Fibroblast of gingiva (primary cell): ENCODE data around the gene CD84.
"Not testable (repeated sequence)": the region's sequence is repeated elsewhere in the genome, so short reads cannot be mapped to it uniquely, and the experiment has no call there.

Experiments
- DNase-seq: peaks from one replicate; pipeline ENCODE4 v3.0.0-alpha.2; 2011; ENCODE audit warnings: low read depth

Gene CD84

GRCh38 chr1:160579216-160579701 lies at the start of gene CD84:
CD84 (minus strand) TSS chr1:160579496; CDS start chr1:160579437, 59 bp downstream.
- DNase-seq, result no peak

- DNase-seq, result no peak
These were observed 49.5 kb upstream of the CD84 start for GRCh38 chr1:160628799-160629263.

GRCh38 chr1:160627677-160628289 lies 48.5 kb upstream of the CD84 start:
- not testable (repeated sequence) for DNase-seq

GRCh38 chr1:160626509-160627342 lies 47.4 kb upstream of the CD84 start:
- no peak for DNase-seq

- DNase-seq, result no peak
These were observed 46.6 kb upstream of the CD84 start for GRCh38 chr1:160625725-160626498.

GRCh38 chr1:160625321-160625720 lies 46.0 kb upstream of the CD84 start:
- no peak for DNase-seq

- no peak for DNase-seq
These were observed 45.2 kb upstream of the CD84 start for GRCh38 chr1:160624464-160624863.

GRCh38 chr1:160623862-160624261 lies 44.6 kb upstream of the CD84 start:
- no peak for DNase-seq

- DNase-seq, result no peak
These were observed 43.9 kb upstream of the CD84 start for GRCh38 chr1:160623227-160623633.

- no peak for DNase-seq
These were observed 43.4 kb upstream of the CD84 start for GRCh38 chr1:160622501-160623226.

GRCh38 chr1:160621633-160622413 lies 42.5 kb upstream of the CD84 start:
- no peak for DNase-seq

- no peak for DNase-seq
These were observed 41.8 kb upstream of the CD84 start for GRCh38 chr1:160620942-160621632.

- DNase-seq, result no peak
These were observed 40.5 kb upstream of the CD84 start for GRCh38 chr1:160619742-160620277.

- no peak for DNase-seq
These were observed 39.5 kb upstream of the CD84 start for GRCh38 chr1:160618763-160619274.

GRCh38 chr1:160618327-160618726 lies 39.0 kb upstream of the CD84 start:
- no peak for DNase-seq

GRCh38 chr1:160615660-160616059 lies 36.4 kb upstream of the CD84 start:
- DNase-seq, result no peak

- DNase-seq, result no peak
These were observed 35.1 kb upstream of the CD84 start for GRCh38 chr1:160614410-160614809.

- DNase-seq, result no peak
These were observed 33.4 kb upstream of the CD84 start for GRCh38 chr1:160612613-160613218.

- DNase-seq, result no peak
These were observed 31.4 kb upstream of the CD84 start for GRCh38 chr1:160610569-160611242.
